ENCODE data around the gene UTS2B. TPM values are rescaled to one million over a fixed set of nuclear protein-coding genes. Genes with fewer than 3 reads are reported as not detected.

UTS2B gene
- polyA plus RNA-seq, 1 donor from 2014 or later = 0.46 TPM

DNA sequence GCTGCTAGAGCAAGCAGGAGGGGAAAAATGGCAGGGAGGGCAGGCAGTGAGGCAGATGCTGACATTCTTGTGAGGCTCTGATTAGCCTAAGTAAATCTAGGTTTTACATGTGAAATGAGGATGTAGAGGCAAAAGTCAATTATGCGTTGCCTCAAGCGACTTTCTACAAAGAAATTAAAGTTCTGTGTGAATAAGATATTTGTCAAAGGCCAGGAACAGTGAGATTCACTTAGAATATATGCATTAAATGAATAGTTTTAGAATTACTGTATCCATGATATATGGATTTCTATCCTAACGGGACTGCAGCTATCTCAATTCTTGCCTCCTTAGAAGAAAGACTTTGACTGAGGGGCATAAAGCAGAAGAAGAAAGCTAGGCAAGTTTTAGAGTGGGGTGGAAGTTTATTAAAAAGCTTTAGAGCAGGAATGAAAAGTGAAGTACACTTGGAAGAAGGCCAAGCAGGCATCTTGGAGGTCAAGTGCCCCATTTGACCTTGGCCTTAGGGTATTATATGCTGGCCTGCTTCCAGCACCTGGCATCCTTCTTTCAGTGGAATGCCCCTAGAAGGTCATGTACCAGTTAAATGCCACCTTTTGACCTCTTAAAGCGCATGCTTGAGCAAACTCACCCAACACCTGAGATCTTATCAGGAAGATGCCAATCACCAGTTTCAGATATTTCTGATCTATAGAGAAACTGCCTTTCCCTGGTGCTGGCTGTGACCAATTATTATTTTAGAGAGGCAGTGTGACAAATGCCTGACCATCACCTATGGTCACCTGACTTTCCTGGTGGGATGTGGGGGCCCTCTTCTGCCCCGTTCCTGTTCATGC lies 93.1 kb downstream of the UTS2B start:
- Histone ChIP-seq H4K20me1 (ENCODE audit: insufficient read depth) (no peaks in the 10 kb centered on the region), H2AFZ (ENCODE audit: low read depth, low read length) (no peak overlapping the region)
- no peak for TF ChIP-seq POLR2AphosphoS5 (IDR thresholded peaks at IDR 0.05)
- TF ChIP-seq RAD21 (conservative IDR thresholded peaks at IDR 0.05) = no peak
- no peak for TF ChIP-seq SMC3 (conservative IDR thresholded peaks at IDR 0.05; ENCODE audit: poor library complexity)
- TF ChIP-seq REST (IDR thresholded peaks at IDR 0.05; ENCODE audit: borderline replicate concordance) = no peak
- TF ChIP-seq MXI1 (conservative IDR thresholded peaks at IDR 0.05; ENCODE audit: poor library complexity, severe bottlenecking) = no peak
- TF ChIP-seq CTCF (IDR thresholded peaks at IDR 0.05; ENCODE audit: poor library complexity, severe bottlenecking) = no peak
- no peak for TF ChIP-seq EZH2 (IDR thresholded peaks at IDR 0.05; ENCODE audit: borderline replicate concordance, insufficient read depth, low read length, poor library complexity, severe bottlenecking)
- no peak for TF ChIP-seq EP300 (conservative IDR thresholded peaks at IDR 0.05; ENCODE audit: poor library complexity, severe bottlenecking)
- no peak for TF ChIP-seq TAF1 (IDR thresholded peaks at IDR 0.05; ENCODE audit: low read depth)

GRCh38 chr3:191236646-191237045 lies 93.7 kb downstream of the UTS2B start:
- H3K9me2 ChIP-seq (ENCODE audit: insufficient read depth, low read length) = no peaks in the 10 kb centered on the region
- no peaks in the 10 kb centered on the region for H3K27me3 ChIP-seq (ENCODE audit: insufficient read depth, low read depth, low read length)
- no peaks in the 10 kb centered on the region for H3K36me3 ChIP-seq (ENCODE audit: insufficient read depth, low read length)
- H3K9ac ChIP-seq (ENCODE audit: low read length) = no peak overlapping the region
- no peak overlapping the region for H3K4me2 ChIP-seq (ENCODE audit: low read length)
- H3K27ac ChIP-seq (ENCODE audit: low read length) = no peak overlapping the region
- H4K20me1 ChIP-seq (ENCODE audit: insufficient read depth) = no peaks in the 10 kb centered on the region
- H2AFZ ChIP-seq (ENCODE audit: low read depth, low read length) = no peak overlapping the region
- TF ChIP-seq SMC3 (conservative IDR thresholded peaks at IDR 0.05; ENCODE audit: poor library complexity) = no peak
- no peak for TF ChIP-seq MXI1 (conservative IDR thresholded peaks at IDR 0.05; ENCODE audit: poor library complexity, severe bottlenecking)
- no peak for TF ChIP-seq TAF1 (IDR thresholded peaks at IDR 0.05; ENCODE audit: low read depth)
- TF ChIP-seq REST (IDR thresholded peaks at IDR 0.05; ENCODE audit: borderline replicate concordance) = no peak
- no peaks in the 10 kb centered on the region for H3K9me3 ChIP-seq (ENCODE audit: low read length)
- no peaks in the 10 kb centered on the region for H3F3A ChIP-seq (ENCODE audit: insufficient read depth, low read length, poor library complexity, severe bottlenecking)
- H3K4me3 ChIP-seq (ENCODE audit: low read length) = no peak overlapping the region
- no peaks in the 10 kb centered on the region for H3K79me2 ChIP-seq (replicated peaks; ENCODE audit: insufficient read depth, low read length)

More for the DNA sequence above, 93.1 kb downstream of the UTS2B start:
- Histone ChIP-seq H3K9me3 (ENCODE audit: low read length) (no peaks in the 10 kb centered on the region), H3K36me3 (ENCODE audit: insufficient read depth, low read length) (no peaks in the 10 kb centered on the region), H3F3A (ENCODE audit: insufficient read depth, low read length, poor library complexity, severe bottlenecking) (no peaks in the 10 kb centered on the region), H3K27ac (ENCODE audit: low read length) (no peak overlapping the region), H3K9ac (ENCODE audit: low read length) (no peak overlapping the region), H3K4me2 (ENCODE audit: low read length) (no peak overlapping the region), H3K27me3 (ENCODE audit: insufficient read depth, low read depth, low read length) (no peaks in the 10 kb centered on the region), H3K9me2 (ENCODE audit: insufficient read depth, low read length) (no peaks in the 10 kb centered on the region), H3K4me3 (ENCODE audit: low read length) (no peak overlapping the region), H3K79me2 (replicated peaks; ENCODE audit: insufficient read depth, low read length) (no peaks in the 10 kb centered on the region)

Data from neural cell (in vitro differentiated cells).